K562 (cell line): Measurements from ENCODE around the gene TRIP6. TPM values are rescaled to one million over a fixed set of nuclear protein-coding genes. Genes with fewer than 3 reads are reported as not detected.
A peak's percentile ranks its signal among the peaks of the same experiment; 100 is the strongest.

Experiments
- ASH1L ChIP-seq: fragments of 450-650 bp; IDR thresholded peaks from 2 replicates; pipeline ENCODE4 v1.6.1; 2018; ENCODE audit warnings: borderline replicate concordance, mild to moderate bottlenecking, low read depth; ENCODE audit not compliant: partially characterized antibody
- C11orf30 ChIP-seq: fragments of 450-650 bp; IDR thresholded peaks from 2 replicates; pipeline ENCODE4 v1.6.1; 2016; ENCODE audit warnings: low read depth, mild to moderate bottlenecking
- CCAR2 ChIP-seq: fragments of 200-400 bp; formaldehyde crosslinking; IDR thresholded peaks from 2 replicates; pipeline ENCODE4 v1.6.1; 2017; ENCODE audit warnings: mild to moderate bottlenecking, low read depth, low read length
- CGGBP1 ChIP-seq: fragments of 250-450 bp; sonication (Bioruptor Pico); IDR thresholded peaks from 2 replicates; pipeline ENCODE4 v1.9.0; 2021; ENCODE audit warnings: mild to moderate bottlenecking
- E2F6 ChIP-seq, 2 experiments: IDR thresholded peaks; 2 replicates each; pipeline ENCODE4 v1.6.1; 2011; ENCODE audit warnings: borderline replicate concordance in 1 of 2, control low read depth in 1 of 2, low read depth in 1 of 2, low read length in 1 of 2, mild to moderate bottlenecking in 1 of 2, mixed read lengths in 1 of 2, moderate library complexity in 1 of 2; ENCODE audit not compliant: insufficient read depth in 1 of 2, insufficient read length in 1 of 2, poor library complexity in 1 of 2, severe bottlenecking in 1 of 2; ENCODE audit errors: extremely low read depth in 1 of 2
- ELF1 ChIP-seq: fragments of 200-800 bp; sonication (Bioruptor generic); IDR thresholded peaks from 2 replicates; pipeline ENCODE4 v1.6.1; 2016; ENCODE audit warnings: missing genetic modification characterization, missing compliant biosample characterization
- ESRRA ChIP-seq: fragments of 450-650 bp; IDR thresholded peaks from 2 replicates; pipeline ENCODE4 v1.6.1; 2014; ENCODE audit warnings: low read depth, mild to moderate bottlenecking, moderate library complexity, borderline replicate concordance
- MTA3 ChIP-seq: fragments of 450-650 bp; formaldehyde crosslinking; IDR thresholded peaks from 2 replicates; pipeline ENCODE4 v1.6.1; 2017; ENCODE audit warnings: mild to moderate bottlenecking, borderline replicate concordance
- MXD1 ChIP-seq: fragments of 250-450 bp; sonication (Bioruptor Pico); IDR thresholded peaks from 2 replicates; pipeline ENCODE4 v1.8.0; 2021; ENCODE audit warnings: borderline replicate concordance, mild to moderate bottlenecking, moderate library complexity; ENCODE audit not compliant: poor library complexity, severe bottlenecking
- MXI1 ChIP-seq: IDR thresholded peaks from 2 replicates; pipeline ENCODE4 v1.6.1; 2011; ENCODE audit warnings: low read depth, mild to moderate bottlenecking, improper control_type of control experiment, low read length
- POLR2G ChIP-seq: fragments of 200-400 bp; formaldehyde crosslinking; IDR thresholded peaks from 2 replicates; pipeline ENCODE4 v1.6.1; 2017; ENCODE audit warnings: low read depth, mild to moderate bottlenecking, antibody characterized with exemption, low read length, moderate library complexity
- ZFPM2 ChIP-seq: fragments of 250-450 bp; sonication (Bioruptor Pico); IDR thresholded peaks from 2 replicates; pipeline ENCODE4 v1.5.1; 2022; ENCODE audit warnings: mild to moderate bottlenecking
- ZNF24 ChIP-seq: fragments of 450-650 bp; IDR thresholded peaks from 2 replicates; pipeline ENCODE4 v1.6.1; 2016
- ZNF316 ChIP-seq: fragments of 450-650 bp; IDR thresholded peaks from 2 replicates; pipeline ENCODE4 v1.6.1; 2016
- ZNF589 ChIP-seq: fragments of 200-800 bp; sonication (Bioruptor generic); IDR thresholded peaks from 2 replicates; pipeline ENCODE4 v1.6.1; 2016; ENCODE audit warnings: low read depth, missing genetic modification characterization, missing compliant biosample characterization
- polyA plus RNA-seq, 8 experiments: library from polyadenylated mRNA; depleted of rRNA in 4 of 8; stranded (reverse) in 5 of 8; unstranded in 3 of 8; fragments of >200 nt; fragmentation: Nextera tagmentation in 2 of 8; fragmentation: Illumina TruSeq in 1 of 8; extraction: Ambion mirVana in 2 of 8; extraction: Trizol in 1 of 8; gene quantifications; 2 replicates each; pipeline versions ENCODE4 v1.2.1 to v1.2.3, GENCODE V29; 2011 to 2014; ENCODE audit warnings: inconsistent platforms in 1 of 8, missing spikeins in 1 of 8
- total RNA-seq, 7 experiments: library from RNA; depleted of rRNA in 6 of 7; stranded (reverse); fragments of >200 nt in 6 of 7; fragmentation: Illumina TruSeq in 2 of 7; extraction: Trizol in 2 of 7; gene quantifications; 2 replicates each; pipeline versions ENCODE4 v1.2.1 to v1.2.3, GENCODE V29; 2011 to 2021; ENCODE audit warnings: low replicate concordance in 1 of 7
- TF ChIP-seq, protein P1 (sequence below): fragments of 250-450 bp; sonication (Bioruptor Pico); IDR thresholded peaks from 2 replicates; pipeline ENCODE4 v1.8.0; 2022; ENCODE audit warnings: moderate library complexity, mild to moderate bottlenecking, inconsistent platforms
- TF ChIP-seq, protein P2 (sequence below): sonication (generic); formaldehyde crosslinking; IDR thresholded peaks from 2 replicates; pipeline ENCODE4 v1.8.0; 2022; ENCODE audit warnings: missing genetic modification reagents, mild to moderate bottlenecking, moderate library complexity, borderline replicate concordance
- TF ChIP-seq, protein P3 (sequence below): fragments of 250-450 bp; sonication (Bioruptor Pico); IDR thresholded peaks from 2 replicates; pipeline ENCODE4 v1.8.0; 2021; ENCODE audit warnings: moderate library complexity, mild to moderate bottlenecking, inconsistent platforms
- TF ChIP-seq, protein P4 (sequence below): sonication (generic); formaldehyde crosslinking; IDR thresholded peaks from 2 replicates; pipeline ENCODE4 v1.8.0; 2022; ENCODE audit warnings: missing genetic modification reagents, mild to moderate bottlenecking, borderline replicate concordance

Gene TRIP6
- total and polyA plus RNA-seq, 9 of the 15 experiments (the other 6 are each of a cell fraction or from before 2014, with no cell fraction given), result 5.9 to 141 (median 54.0) TPM

GRCh38 chr7:100835903-100836811, 31.0 kb upstream of the TRIP6 start (continued):
- TF ChIP-seq E2F6 (IDR thresholded peaks at IDR 0.05; ENCODE audit: borderline replicate concordance in 1 of 2, extremely low read depth in 1 of 2, insufficient read depth in 1 of 2, insufficient read length in 1 of 2, low read depth in 1 of 2, low read length in 1 of 2, poor library complexity in 1 of 2, severe bottlenecking in 1 of 2) (no peak), ZNF316 (peak; percentile 81), ESRRA (no peak), C11orf30 (peak; percentile 69), ELF1 (tag) (no peak), ZNF24 (no peak), ZFPM2 (CRISPR knock-in tag) (no peak), MTA3 (no peak), CGGBP1 (no peak), MXD1 (no peak), ZNF589 (CRISPR knock-in tag) (no peak), CCAR2 (no peak), MXI1 (no peak), POLR2G (peak; percentile 43; the same call in 1 of the 2 replicates), ASH1L (no peak)
- TF ChIP-seq, protein P1, sequence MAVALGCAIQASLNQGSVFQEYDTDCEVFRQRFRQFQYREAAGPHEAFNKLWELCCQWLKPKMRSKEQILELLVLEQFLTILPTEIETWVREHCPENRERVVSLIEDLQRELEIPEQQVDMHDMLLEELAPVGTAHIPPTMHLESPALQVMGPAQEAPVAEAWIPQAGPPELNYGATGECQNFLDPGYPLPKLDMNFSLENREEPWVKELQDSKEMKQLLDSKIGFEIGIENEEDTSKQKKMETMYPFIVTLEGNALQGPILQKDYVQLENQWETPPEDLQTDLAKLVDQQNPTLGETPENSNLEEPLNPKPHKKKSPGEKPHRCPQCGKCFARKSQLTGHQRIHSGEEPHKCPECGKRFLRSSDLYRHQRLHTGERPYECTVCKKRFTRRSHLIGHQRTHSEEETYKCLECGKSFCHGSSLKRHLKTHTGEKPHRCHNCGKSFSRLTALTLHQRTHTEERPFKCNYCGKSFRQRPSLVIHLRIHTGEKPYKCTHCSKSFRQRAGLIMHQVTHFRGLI (CRISPR knock-in tag), result no peak
- TF ChIP-seq, protein P2, sequence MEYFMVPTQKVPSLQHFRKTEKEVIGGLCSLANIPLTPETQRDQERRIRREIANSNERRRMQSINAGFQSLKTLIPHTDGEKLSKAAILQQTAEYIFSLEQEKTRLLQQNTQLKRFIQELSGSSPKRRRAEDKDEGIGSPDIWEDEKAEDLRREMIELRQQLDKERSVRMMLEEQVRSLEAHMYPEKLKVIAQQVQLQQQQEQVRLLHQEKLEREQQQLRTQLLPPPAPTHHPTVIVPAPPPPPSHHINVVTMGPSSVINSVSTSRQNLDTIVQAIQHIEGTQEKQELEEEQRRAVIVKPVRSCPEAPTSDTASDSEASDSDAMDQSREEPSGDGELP (CRISPR knock-in tag), result peak; percentile 36
- TF ChIP-seq, protein P3, sequence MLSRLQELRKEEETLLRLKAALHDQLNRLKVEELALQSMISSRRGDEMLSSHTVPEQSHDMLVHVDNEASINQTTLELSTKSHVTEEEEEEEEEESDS, result no peak
- TF ChIP-seq, protein P4, sequence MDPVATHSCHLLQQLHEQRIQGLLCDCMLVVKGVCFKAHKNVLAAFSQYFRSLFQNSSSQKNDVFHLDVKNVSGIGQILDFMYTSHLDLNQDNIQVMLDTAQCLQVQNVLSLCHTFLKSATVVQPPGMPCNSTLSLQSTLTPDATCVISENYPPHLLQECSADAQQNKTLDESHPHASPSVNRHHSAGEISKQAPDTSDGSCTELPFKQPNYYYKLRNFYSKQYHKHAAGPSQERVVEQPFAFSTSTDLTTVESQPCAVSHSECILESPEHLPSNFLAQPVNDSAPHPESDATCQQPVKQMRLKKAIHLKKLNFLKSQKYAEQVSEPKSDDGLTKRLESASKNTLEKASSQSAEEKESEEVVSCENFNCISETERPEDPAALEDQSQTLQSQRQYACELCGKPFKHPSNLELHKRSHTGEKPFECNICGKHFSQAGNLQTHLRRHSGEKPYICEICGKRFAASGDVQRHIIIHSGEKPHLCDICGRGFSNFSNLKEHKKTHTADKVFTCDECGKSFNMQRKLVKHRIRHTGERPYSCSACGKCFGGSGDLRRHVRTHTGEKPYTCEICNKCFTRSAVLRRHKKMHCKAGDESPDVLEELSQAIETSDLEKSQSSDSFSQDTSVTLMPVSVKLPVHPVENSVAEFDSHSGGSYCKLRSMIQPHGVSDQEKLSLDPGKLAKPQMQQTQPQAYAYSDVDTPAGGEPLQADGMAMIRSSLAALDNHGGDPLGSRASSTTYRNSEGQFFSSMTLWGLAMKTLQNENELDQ (CRISPR knock-in tag), result no peak
